Activated CD8-positive, alpha-beta memory T cell treated with anti-CD3 and anti-CD28 coated beads, Interleukin-2, amount 50 U/mL, for 1 hour (primary cell): ENCODE results near the gene PSRC1.
"Not testable (repeated sequence)": the region's sequence is repeated elsewhere in the genome, so short reads cannot be mapped to it uniquely, and the experiment has no call there.

Experiments
- DNase-seq: peaks from one replicate; pipeline ENCODE4 v3.0.0-alpha.2; 2020; ENCODE audit errors: extremely low read depth

The PSRC1 gene

DNA sequence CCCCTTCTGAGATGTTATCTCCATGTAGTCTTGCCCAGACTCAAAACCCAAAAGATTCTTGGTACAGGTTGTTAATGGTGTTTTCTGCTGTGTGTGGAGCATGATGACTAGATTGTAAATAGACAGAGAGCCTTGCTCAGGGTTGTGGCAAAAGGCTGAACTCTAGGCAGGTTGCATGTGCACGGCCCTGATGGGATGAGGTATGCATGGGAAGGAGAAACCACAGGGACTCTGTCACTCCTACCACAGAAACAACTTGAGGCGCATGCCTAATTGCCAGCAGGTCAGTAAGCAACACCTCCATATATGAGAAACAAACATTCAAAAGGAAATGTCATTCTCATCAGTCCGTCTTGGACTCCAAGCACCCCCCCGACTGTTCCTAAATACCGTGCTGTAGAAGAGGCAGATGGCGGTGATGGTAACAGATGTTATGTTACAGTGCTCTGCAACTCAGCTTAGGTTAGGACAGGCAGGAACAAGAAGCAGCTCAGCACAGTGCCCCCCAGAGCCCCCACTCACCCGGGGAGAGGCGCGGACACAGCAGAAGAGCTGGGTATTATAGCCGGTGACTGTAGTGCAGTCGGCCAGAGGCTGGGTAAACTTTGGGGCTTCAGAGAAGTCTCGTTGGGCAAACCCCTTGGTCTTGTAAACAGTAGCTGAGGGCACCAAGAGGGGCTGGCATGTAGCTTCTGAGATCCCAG, 12.9 kb upstream of the PSRC1 start:
- no peak for DNase-seq

- no peak for DNase-seq
Measured at GRCh38 chr1:109294481-109294880, 11.5 kb upstream of the PSRC1 start.

DNA sequence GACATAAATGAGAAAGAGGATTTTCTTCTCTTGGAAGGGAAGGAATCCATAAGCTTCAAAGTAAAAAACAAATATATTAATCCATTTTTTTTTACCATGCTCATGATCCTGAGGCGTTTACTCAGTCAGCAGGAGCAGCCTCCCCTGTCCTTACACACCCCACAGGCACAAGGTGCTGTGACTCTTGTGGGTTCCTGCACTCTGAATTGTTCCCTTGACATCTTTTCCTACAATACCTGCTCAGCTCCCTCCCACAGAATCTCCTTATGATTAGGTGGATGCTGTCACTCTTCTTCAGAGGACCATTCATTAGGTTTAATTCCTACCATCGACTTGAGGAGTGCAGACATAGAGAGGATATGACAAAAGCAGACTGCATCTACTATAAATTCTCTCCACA, 10.1 kb upstream of the PSRC1 start:
- no peak for DNase-seq

DNA sequence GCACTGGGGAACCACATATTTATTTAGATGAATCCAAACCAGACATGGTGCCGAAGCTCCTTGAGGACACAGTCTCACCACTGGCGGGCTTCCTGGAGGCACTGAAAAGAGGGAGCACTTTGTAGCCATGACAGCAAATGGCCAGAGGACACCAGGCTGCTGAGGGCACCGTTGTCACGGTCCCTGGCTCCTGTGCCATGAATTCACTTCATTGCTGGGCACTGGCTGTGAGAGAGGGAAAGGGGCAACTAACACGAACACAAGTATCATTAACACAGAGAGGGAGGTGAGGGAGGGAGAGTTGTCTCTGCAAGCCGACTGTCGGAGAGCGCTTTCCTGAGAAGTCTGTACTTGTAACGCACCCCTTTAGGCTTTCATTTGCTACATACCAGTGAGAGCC, 9.4 kb upstream of the PSRC1 start:
- no peak for DNase-seq

DNA sequence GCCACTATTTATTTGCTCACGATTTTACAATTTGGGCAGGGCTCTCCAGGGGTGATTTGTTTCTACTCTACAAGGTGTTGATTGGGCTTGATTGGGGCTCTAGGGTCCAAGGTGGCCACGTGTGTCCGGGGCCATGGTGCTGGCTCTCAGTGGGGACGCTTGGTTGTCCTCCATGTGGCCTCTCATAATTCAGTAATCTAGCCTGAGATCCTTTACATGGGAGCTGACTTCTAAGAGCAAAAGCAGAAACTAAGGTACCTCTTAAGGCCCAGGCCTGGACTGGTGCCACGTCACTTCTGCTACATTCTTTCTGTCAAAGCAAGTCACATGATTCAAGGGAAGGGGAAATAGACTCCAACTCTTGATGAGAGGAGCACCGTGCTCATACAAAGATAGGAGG, 8.1 kb upstream of the PSRC1 start:
- DNase-seq, result no peak

GRCh38 chr1:109290137-109290536, 7.2 kb upstream of the PSRC1 start:
- DNase-seq, result no peak

GRCh38 chr1:109286762-109287161, 3.8 kb upstream of the PSRC1 start:
- DNase-seq, result not testable (repeated sequence)

DNA sequence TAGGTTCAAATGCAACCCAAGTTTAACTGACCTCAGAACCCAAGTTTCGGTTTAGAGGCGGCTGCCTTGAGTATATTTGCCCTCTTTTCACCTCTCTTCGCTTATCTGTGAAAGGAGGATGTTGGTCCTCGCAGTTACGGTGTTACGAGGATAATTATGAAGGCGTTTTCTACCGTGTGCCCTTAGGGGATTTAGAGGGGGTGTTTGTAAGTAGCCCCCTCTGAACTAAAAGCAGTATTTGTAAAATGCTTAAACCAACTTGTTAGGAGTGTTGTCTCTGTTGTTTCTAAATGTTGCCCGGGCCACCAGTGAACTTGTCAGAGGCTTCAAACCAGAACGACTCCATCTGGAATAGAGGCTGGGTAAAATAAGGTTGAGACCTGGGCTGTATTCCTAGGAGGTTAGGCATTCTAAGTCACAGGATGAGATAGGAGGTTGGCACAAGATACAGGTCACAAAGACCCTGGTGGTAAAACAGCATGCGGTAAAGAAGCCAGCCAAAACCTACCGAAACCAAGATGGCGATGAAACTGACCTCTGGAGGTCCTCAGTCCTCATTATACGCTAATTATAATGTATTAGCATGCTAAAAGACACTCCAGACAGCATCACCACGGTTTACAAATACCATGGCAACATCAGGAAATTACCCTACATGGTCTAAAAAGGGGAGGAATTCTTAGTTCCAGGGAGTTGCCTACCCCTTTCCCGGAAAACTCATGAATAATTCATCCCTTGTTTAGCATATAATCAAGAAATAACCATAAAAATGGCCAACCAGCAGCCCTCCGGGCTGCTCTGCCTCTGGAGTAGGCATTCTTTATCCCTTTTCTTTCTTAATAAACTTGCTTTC, 1.0 kb upstream of the PSRC1 start:
- no peak for DNase-seq

DNA sequence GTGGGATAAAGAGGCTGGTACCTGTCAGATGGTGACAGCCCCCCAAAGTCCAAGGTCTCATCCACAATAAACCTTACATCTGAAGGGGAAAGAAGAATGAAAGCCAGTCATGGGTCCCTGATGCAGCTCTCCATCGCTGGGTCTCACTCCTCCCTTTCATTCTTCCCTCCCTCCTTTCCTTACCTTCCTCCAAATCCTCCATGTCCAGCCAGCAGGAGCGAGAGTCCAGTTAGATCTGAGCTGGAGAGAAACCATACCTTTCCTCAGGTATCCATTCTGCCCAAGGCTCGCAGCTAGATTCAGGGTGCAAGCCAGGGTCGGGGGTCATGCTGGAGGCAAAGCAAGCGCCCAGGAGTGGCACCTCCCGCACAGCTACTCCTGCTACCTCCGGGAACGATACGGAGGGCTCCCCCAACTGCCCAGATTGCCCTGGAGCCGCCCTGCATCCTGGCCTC, 421 bp downstream of the PSRC1 start:
- DNase-seq, result no peak

DNA sequence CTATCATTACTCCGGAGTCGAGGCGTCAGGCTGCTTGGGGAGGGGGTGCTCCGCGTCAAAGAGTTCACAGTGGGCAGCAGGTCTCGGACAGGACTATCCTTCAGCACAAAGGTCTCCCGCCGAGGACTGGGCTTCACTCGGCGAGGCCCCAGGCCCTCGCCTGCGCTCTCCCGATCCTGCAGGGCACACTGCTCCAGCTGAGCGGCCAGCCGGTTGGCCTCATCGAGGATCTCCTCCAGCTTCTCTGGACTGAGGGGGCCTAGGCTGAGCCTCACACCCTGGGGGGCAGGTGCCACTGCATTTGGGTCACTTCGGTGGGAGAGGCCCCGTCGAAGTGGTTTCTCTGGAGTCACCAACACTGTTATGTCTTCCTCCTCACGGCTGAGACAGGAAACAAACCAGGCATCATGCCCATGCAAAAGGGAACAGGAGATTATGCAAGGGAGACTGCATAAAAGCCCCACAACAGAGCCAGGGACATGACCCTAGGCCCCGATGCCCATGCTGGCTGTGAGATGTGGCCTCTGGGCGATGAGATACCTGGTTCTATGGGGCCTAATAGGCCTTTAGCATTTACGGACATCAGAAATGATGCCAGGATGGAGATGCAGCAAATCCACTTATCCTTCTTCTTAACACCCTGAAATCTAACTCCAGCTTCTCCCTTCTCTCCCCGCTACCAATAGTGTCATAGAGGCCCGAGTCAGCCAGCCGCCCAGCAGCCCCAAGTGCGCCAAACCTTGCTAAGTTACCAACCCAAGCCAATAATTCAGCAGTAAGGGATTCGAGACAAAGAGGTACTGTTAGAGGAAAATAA, 1.1 kb downstream of the PSRC1 start:
- no peak for DNase-seq

GRCh38 chr1:109280862-109281261, 2.1 kb downstream of the PSRC1 start:
- DNase-seq, result no peak

- DNase-seq, result no peak
Measured at GRCh38 chr1:109279615-109280278, 3.2 kb downstream of the PSRC1 start.

DNA sequence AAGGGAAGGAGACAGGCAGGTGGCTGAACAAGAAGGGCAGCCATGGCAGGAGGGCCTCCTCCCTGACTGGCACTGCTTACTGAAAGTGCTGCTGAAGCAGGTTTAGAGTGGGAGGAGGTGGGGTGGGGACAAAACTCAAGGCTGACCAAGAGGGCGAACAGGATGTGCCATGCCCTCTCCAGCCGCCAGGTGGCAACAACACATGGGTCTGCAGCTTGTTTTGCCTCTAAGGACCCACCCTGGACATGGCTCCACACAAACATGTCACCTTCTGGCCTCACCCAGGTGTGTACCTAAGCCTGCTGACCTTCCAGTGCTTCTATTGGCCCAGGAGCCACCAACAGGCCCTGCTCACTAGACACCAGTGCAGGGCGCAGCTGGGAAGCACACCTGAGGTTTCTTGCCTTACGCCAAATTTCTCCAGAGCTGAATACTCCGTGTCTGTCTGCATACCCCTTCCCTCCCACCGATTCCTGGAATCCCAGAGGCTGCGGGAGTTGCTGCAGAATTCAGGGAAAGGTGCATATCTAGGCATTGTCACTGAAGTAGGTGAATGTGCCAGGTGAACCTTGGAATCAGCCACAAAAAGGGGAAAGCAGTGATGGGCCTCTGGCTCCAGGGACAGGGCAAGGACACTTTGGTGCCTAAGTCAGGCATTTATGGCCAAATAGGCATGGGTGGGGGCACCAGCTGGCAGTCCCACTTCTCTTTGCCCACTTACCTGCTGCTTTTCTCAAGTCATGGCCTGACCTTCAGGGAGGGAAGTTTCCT, 5.3 kb downstream of the PSRC1 start:
- no peak for DNase-seq

- DNase-seq, result no peak
Measured at GRCh38 chr1:109275706-109276345, 7.1 kb downstream of the PSRC1 start.

GRCh38 chr1:109274533-109275476, 8.1 kb downstream of the PSRC1 start:
- DNase-seq, result no peak

DNA sequence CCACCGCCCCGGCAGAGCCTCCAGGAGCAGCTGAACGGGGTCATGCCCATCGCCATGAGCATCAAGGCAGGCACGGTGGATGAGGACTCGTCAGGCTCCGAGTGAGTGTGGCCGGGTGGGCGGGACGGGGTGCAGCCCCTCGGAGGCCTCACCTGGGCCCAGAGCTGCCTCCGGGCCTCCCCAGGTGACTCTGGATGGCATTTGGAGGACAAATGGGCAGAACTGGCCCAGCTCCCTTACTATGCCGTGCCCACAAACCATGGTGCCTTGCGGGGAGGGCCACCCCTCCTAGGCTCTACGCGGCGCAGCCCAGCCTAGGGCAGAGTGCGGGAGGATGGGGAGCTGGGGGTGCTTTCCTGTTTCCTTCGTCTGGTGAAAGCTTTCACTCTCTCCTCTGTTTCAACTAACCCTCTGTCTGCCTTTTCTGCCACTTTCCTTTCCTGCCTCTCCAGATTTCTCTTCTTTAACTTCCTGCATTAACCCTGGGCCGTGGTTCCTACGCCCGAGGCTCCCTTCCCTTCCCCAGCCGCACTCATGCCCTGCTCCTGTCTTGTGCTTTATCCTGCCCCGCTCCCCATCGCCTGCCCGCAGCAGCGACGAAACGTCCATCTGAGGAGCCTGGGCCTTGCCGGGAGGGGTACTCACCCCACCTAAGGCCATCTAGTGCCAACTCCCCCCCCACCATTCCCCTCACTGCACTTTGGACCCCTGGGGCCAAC, 9.2 kb downstream of the PSRC1 start:
- no peak for DNase-seq

DNA sequence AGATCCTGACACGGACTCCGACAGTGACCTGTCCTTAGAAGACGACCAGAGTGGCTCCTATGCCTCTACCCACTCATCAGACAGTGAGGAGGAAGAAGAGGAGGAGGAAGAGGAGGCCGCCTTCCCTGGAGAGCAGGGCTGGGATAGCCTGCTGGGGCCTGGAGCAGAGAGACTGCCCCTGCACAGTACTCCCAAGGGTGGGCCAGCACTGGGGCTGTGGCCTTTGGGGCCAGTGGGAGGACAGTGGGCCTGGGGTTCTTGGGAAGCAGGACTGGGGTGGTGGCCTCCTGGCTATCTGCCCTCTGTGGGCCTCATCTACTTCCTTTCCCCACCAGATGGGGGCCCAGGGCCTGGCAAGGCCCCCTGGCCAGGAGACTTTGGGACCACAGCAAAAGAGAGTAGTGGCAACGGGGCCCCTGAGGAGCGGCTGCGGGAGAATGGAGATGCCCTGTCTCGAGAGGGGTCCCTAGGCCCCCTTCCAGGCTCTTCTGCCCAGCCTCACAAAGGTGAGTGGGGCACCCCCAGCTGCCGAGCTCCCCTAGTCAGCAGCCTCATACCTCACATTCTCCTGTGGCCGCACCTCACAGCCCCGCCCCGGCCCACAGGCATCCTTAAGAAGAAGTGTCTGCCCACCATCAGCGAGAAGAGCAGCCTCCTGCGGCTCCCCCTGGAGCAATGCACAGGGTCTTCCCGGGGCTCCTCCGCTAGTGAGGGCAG, 10.0 kb downstream of the PSRC1 start:
- no peak for DNase-seq
